PC-9 (cell line): ENCODE data around the gene FOS. TPM values are rescaled to one million over a fixed set of nuclear protein-coding genes. Genes with fewer than 3 reads are reported as not detected.
A peak's percentile ranks its signal among the peaks of the same experiment; 100 is the strongest.

Experiments
- BruUV-seq: library from RNA; stranded (reverse); fragments of 400-500 nt; replicated peaks from 2 replicates; lab custom pipeline; 2021; lab: Mats Ljungman, UMichigan
- CTCF ChIA-PET: fragments of 300-600 bp; sonication (Branson Sonifier 250); formaldehyde crosslinking; loops from one replicate; lab custom pipeline; 2022; ENCODE audit warnings: antibody characterized with exemption; lab: Charles Lee
- POLR2A ChIA-PET: fragments of 300-600 bp; sonication (Branson Sonifier 250); formaldehyde crosslinking; loops from one replicate; lab custom pipeline; 2022; ENCODE audit warnings: antibody characterized with exemption; ENCODE audit not compliant: unreplicated experiment; lab: Charles Lee
- DNase-seq, 2 experiments: peaks; one replicate each; pipeline versions ENCODE4 v3.0.0 to v3.0.0-alpha.2; 2015 to 2022; ENCODE audit warnings: mixed read lengths in 1 of 2
- H2AFZ ChIP-seq: fragments of 200-600 bp; sonication (generic); 2 replicates; pipeline ENCODE4 v1.8.1; 2017; ENCODE audit warnings: antibody characterized with exemption
- H3F3A ChIP-seq: fragments of 200-600 bp; sonication (generic); 2 replicates; pipeline ENCODE4 v1.8.1; 2017; ENCODE audit warnings: antibody characterized with exemption, mild to moderate bottlenecking, low read depth; ENCODE audit not compliant: insufficient read depth
- H3K27ac ChIP-seq: fragments of 200-600 bp; sonication (generic); 2 replicates; pipeline ENCODE4 v1.6.1; 2016; ENCODE audit warnings: mixed run types
- H3K27me3 ChIP-seq: fragments of 200-600 bp; sonication (generic); 2 replicates; pipeline ENCODE4 v1.6.1; 2016; ENCODE audit warnings: low read depth, mixed run types; ENCODE audit not compliant: insufficient read depth
- H3K36me3 ChIP-seq: fragments of 200-600 bp; sonication (generic); 2 replicates; pipeline ENCODE4 v1.6.1; 2016; ENCODE audit warnings: low read depth, mixed run types
- H3K4me1 ChIP-seq: fragments of 200-600 bp; sonication (generic); replicated peaks from 2 replicates; pipeline ENCODE4 v1.6.1; 2016; ENCODE audit warnings: mixed run types; ENCODE audit not compliant: insufficient read depth
- H3K4me2 ChIP-seq: fragments of 200-600 bp; sonication (generic); 2 replicates; pipeline ENCODE4 v1.6.1; 2017; ENCODE audit warnings: mixed run types
- H3K4me3 ChIP-seq: fragments of 200-600 bp; sonication (generic); 2 replicates; pipeline ENCODE4 v1.6.1; 2016; ENCODE audit warnings: mixed run types
- H3K79me2 ChIP-seq: fragments of 200-600 bp; sonication (generic); 2 replicates; pipeline ENCODE4 v1.6.1; 2017; ENCODE audit warnings: low read depth, mixed run types
- H3K9me2 ChIP-seq: fragments of 200-600 bp; sonication (generic); 2 replicates; pipeline ENCODE4 v1.8.1; 2017; ENCODE audit warnings: mild to moderate bottlenecking; ENCODE audit not compliant: insufficient read depth
- H3K9me3 ChIP-seq: fragments of 200-600 bp; sonication (generic); 2 replicates; pipeline ENCODE4 v1.8.1; 2016; ENCODE audit warnings: low read depth; ENCODE audit not compliant: insufficient read depth
- H4K20me1 ChIP-seq: fragments of 200-600 bp; sonication (generic); 2 replicates; pipeline ENCODE4 v1.8.1; 2017; ENCODE audit not compliant: insufficient read depth
- EZH2 ChIP-seq: fragments of 200-600 bp; sonication (generic); IDR thresholded peaks from 2 replicates; pipeline ENCODE4 v1.8.0; 2017; ENCODE audit warnings: antibody characterized with exemption, low read depth
- intact Hi-C: fragments of 100-400 bp; cut with micrococcal nuclease; formaldehyde crosslinking; loops from one replicate; pipeline ENCODE4 v1.10.0; 2022; ENCODE audit not compliant: unreplicated experiment
- total RNA-seq: library from RNA; stranded (reverse); gene quantifications from 2 replicates; pipeline ENCODE4 v1.2.3, GENCODE V29; 2021
- TF ChIP-seq, protein P1 (sequence below): fragments of 200-600 bp; sonication (generic); conservative IDR thresholded peaks from 2 replicates; pipeline ENCODE4 v1.6.1; 2017; ENCODE audit warnings: mixed run types, antibody characterized with exemption, mild to moderate bottlenecking, moderate library complexity

FOS gene
- total RNA-seq, 1 experiment from 2014 or later, result 84.6 TPM

DNA sequence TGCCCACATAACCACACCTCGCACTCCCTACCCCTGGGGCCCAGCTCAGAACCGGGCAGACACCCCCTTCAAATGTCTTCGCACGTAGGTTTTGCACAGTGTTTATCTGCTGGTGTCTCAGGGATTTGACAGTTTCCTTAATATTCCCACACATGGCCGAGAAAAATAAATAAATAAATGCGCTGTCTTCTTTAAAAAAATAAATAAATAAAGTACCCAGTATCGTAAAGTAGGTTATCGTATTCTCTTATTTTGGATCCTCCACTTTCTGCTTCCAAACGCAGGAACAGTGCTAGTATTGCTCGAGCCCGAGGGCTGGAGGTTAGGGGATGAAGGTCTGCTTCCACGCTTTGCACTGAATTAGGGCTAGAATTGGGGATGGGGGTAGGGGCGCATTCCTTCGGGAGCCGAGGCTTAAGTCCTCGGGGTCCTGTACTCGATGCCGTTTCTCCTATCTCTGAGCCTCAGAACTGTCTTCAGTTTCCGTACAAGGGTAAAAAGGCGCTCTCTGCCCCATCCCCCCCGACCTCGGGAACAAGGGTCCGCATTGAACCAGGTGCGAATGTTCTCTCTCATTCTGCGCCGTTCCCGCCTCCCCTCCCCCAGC is 710 bp upstream of the FOS start:
- peaks cover 19% of the 10 kb centered on the region for H3K36me3 ChIP-seq
- peaks cover 31% of the 10 kb centered on the region for H3K79me2 ChIP-seq
- POLR2A ChIA-PET, result interaction anchor here (0.6 to 2.5 kb wide), 14 partner anchors 11 to 1003 kb away, joined by 3 to 42 read pairs (median 9); partner anchors contain the start of gene RPS6KL1
- BruUV-seq, result TSS peak; percentile 72
- no peaks in the 10 kb centered on the region for H3K27me3 ChIP-seq
- H3K9me2 ChIP-seq, result no peaks in the 10 kb centered on the region
- peaks cover 30% of the 10 kb centered on the region for H4K20me1 ChIP-seq
- no peak for TF ChIP-seq EZH2
- TF ChIP-seq, protein P1, sequence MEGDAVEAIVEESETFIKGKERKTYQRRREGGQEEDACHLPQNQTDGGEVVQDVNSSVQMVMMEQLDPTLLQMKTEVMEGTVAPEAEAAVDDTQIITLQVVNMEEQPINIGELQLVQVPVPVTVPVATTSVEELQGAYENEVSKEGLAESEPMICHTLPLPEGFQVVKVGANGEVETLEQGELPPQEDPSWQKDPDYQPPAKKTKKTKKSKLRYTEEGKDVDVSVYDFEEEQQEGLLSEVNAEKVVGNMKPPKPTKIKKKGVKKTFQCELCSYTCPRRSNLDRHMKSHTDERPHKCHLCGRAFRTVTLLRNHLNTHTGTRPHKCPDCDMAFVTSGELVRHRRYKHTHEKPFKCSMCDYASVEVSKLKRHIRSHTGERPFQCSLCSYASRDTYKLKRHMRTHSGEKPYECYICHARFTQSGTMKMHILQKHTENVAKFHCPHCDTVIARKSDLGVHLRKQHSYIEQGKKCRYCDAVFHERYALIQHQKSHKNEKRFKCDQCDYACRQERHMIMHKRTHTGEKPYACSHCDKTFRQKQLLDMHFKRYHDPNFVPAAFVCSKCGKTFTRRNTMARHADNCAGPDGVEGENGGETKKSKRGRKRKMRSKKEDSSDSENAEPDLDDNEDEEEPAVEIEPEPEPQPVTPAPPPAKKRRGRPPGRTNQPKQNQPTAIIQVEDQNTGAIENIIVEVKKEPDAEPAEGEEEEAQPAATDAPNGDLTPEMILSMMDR, result no peak
- H2AFZ ChIP-seq, result peak overlapping the region; percentile 97
- peaks cover 37% of the 10 kb centered on the region for H3F3A ChIP-seq
- H3K27ac ChIP-seq, result peak overlapping the region; percentile 95
- CTCF ChIA-PET, result interaction anchor here (0.9 kb wide), 1 partner anchor 77 kb away, joined by 3 read pairs; no protein-coding TSS in a partner anchor
- peak overlapping the region; percentile 99 for H3K4me2 ChIP-seq
- peaks cover 51% of the 10 kb centered on the region for H3K4me1 ChIP-seq
- intact Hi-C loops, result loop anchor here (1.0 to 5.0 kb wide), 9 partner anchors 16 to 706 kb away; partner anchors contain the start of gene TMED10
- no peaks in the 10 kb centered on the region for H3K9me3 ChIP-seq
- peak overlapping the region; percentile 90 for H3K4me3 ChIP-seq
- no peak for DNase-seq

DNA sequence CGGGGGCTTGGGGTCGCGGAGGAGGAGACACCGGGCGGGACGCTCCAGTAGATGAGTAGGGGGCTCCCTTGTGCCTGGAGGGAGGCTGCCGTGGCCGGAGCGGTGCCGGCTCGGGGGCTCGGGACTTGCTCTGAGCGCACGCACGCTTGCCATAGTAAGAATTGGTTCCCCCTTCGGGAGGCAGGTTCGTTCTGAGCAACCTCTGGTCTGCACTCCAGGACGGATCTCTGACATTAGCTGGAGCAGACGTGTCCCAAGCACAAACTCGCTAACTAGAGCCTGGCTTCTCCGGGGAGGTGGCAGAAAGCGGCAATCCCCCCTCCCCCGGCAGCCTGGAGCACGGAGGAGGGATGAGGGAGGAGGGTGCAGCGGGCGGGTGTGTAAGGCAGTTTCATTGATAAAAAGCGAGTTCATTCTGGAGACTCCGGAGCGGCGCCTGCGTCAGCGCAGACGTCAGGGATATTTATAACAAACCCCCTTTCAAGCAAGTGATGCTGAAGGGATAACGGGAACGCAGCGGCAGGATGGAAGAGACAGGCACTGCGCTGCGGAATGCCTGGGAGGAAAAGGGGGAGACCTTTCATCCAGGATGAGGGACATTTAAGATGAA is 630 bp downstream of the FOS start:
- Histone ChIP-seq H3K79me2 (peaks cover 31% of the 10 kb centered on the region), H3F3A (peaks cover 46% of the 10 kb centered on the region), H3K9me2 (no peaks in the 10 kb centered on the region), H3K36me3 (peaks cover 19% of the 10 kb centered on the region), H3K27ac (0 out of 2 replicates have a peak overlapping the region, but pooled peaks have one; percentile 95), H3K4me2 (peak overlapping the region; percentile 99), H3K9me3 (no peaks in the 10 kb centered on the region), H3K4me1 (peaks cover 57% of the 10 kb centered on the region), H3K4me3 (peak overlapping the region; percentile 90), H4K20me1 (peaks cover 30% of the 10 kb centered on the region), H2AFZ (peak overlapping the region; percentile 97; the same call in 1 of the 2 replicates), H3K27me3 (no peaks in the 10 kb centered on the region)
- intact Hi-C loops, result loop anchor here (5.0 kb wide), 1 partner anchor 707 kb away; no protein-coding TSS in a partner anchor
- TF ChIP-seq, protein P1, result no peak
- no peak for TF ChIP-seq EZH2
- CTCF ChIA-PET, result interaction anchor here (0.6 kb wide), 1 partner anchor 152 kb away, joined by 3 read pairs; no protein-coding TSS in a partner anchor
- POLR2A ChIA-PET, result interaction anchor here (0.6 to 1.5 kb wide), 8 partner anchors 12 to 263 kb away, joined by 3 to 17 read pairs (median 10); no protein-coding TSS in a partner anchor
- peak; percentile 57 to 60 for DNase-seq
- BruUV-seq, result no TSS peak

DNA sequence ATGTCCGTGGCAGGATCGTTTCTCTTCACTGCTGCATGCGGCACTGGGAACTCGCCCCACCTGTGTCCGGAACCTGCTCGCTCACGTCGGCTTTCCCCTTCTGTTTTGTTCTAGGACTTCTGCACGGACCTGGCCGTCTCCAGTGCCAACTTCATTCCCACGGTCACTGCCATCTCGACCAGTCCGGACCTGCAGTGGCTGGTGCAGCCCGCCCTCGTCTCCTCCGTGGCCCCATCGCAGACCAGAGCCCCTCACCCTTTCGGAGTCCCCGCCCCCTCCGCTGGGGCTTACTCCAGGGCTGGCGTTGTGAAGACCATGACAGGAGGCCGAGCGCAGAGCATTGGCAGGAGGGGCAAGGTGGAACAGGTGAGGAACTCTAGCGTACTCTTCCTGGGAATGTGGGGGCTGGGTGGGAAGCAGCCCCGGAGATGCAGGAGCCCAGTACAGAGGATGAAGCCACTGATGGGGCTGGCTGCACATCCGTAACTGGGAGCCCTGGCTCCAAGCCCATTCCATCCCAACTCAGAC is 1.2 kb downstream of the FOS start:
- Histone ChIP-seq H2AFZ (no peak overlapping the region; the same call in 1 of the 2 replicates), H3K4me1 (peaks cover 58% of the 10 kb centered on the region), H3K27ac (no peak overlapping the region), H3K27me3 (no peaks in the 10 kb centered on the region), H3K36me3 (peaks cover 19% of the 10 kb centered on the region), H4K20me1 (peaks cover 30% of the 10 kb centered on the region), H3F3A (peaks cover 46% of the 10 kb centered on the region), H3K4me3 (peak overlapping the region; percentile 90), H3K79me2 (peaks cover 31% of the 10 kb centered on the region), H3K9me2 (no peaks in the 10 kb centered on the region), H3K4me2 (peak overlapping the region; percentile 99), H3K9me3 (no peaks in the 10 kb centered on the region)
- CTCF ChIA-PET, result no interaction called here
- no TSS peak for BruUV-seq
- intact Hi-C loops, result loop anchor here (5.0 kb wide), 1 partner anchor 708 kb away; no protein-coding TSS in a partner anchor
- no peak for DNase-seq
- TF ChIP-seq, protein P1, result no peak
- no peak for TF ChIP-seq EZH2
- POLR2A ChIA-PET, result interaction anchor here (0.5 to 1.5 kb wide), 4 partner anchors 14 to 114 kb away, joined by 4 to 17 read pairs (median 12); no protein-coding TSS in a partner anchor
